BLaER1 (cell line): ENCODE measurements around the gene LHX3.

Experiments
- H3K27ac ChIP-seq: shearing (Covaris generic); formaldehyde crosslinking; 2 replicates; pipeline ENCODE4 v1.8.1; 2022
- H3K27me3 ChIP-seq: shearing (Covaris generic); formaldehyde crosslinking; 2 replicates; pipeline ENCODE4 v1.8.1; 2022
- H3K36me3 ChIP-seq: shearing (Covaris generic); formaldehyde crosslinking; 2 replicates; pipeline ENCODE4 v1.8.1; 2022
- H3K4me1 ChIP-seq: shearing (Covaris generic); formaldehyde crosslinking; 2 replicates; pipeline ENCODE4 v1.8.1; 2022
- H3K4me2 ChIP-seq: shearing (Covaris generic); formaldehyde crosslinking; 2 replicates; pipeline ENCODE4 v1.8.1; 2022
- H3K4me3 ChIP-seq: shearing (Covaris generic); formaldehyde crosslinking; 2 replicates; pipeline ENCODE4 v1.8.1; 2022
- H3K9ac ChIP-seq: shearing (Covaris generic); formaldehyde crosslinking; 2 replicates; pipeline ENCODE4 v1.8.1; 2022
- H3K9me3 ChIP-seq: shearing (Covaris generic); formaldehyde crosslinking; 2 replicates; pipeline ENCODE4 v1.8.1; 2022
- H4K20me1 ChIP-seq: shearing (Covaris generic); formaldehyde crosslinking; 2 replicates; pipeline ENCODE4 v1.8.1; 2022
- Cebpa-rat ChIP-seq: shearing (Covaris generic); IDR thresholded peaks from 2 replicates; pipeline ENCODE4 v1.8.1; 2022

The LHX3 gene

DNA sequence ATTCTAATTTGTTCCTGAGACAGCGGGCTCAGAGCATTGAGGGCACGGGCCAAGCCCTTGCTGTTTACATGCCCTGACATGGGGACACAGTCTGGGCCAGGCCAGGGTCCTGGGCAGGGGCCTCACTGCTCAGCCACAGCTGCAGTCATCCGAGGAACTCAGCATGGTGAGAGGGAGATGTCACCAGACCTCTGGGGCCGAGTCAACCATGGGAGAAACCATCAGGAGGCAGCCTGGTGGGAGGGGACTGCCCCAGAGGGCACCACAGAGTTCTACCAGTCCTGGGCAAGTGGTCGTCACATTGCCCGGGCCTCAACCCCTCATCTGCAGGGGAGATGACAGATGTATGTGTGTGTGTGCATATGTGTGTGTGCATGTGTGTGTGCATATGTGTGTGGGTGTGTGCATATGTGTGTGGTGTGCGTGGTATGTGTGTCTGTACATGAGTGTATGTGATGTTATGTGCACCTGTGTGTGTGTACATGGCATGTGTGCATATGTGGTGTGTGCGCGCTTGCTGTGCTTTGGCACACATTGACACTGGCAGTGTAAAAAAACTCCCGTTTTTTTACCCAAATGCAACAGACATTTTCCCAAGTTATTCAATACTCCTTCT, 43.8 kb downstream of the LHX3 start:
- Histone ChIP-seq H3K9me3 (peaks cover 10% of the 10 kb centered on the region), H3K9ac (no peak overlapping the region), H3K27ac (no peak overlapping the region), H4K20me1 (no peaks in the 10 kb centered on the region), H3K27me3 (no peaks in the 10 kb centered on the region), H3K4me3 (no peak overlapping the region), H3K4me2 (peak overlapping the region; percentile 30), H3K36me3 (no peaks in the 10 kb centered on the region), H3K4me1 (peaks cover 31% of the 10 kb centered on the region)
- TF ChIP-seq Cebpa-rat, result no peak

GRCh38 chr9:136160381-136160841, 44.5 kb downstream of the LHX3 start:
- H3K27ac ChIP-seq, result no peak overlapping the region
- no peaks in the 10 kb centered on the region for H3K27me3 ChIP-seq
- H3K4me1 ChIP-seq, result peaks cover 31% of the 10 kb centered on the region
- no peaks in the 10 kb centered on the region for H4K20me1 ChIP-seq
- no peaks in the 10 kb centered on the region for H3K36me3 ChIP-seq
- peaks cover 10% of the 10 kb centered on the region for H3K9me3 ChIP-seq
- H3K9ac ChIP-seq, result no peak overlapping the region
- peak overlapping the region; percentile 49 for H3K4me2 ChIP-seq
- H3K4me3 ChIP-seq, result no peak overlapping the region
- TF ChIP-seq Cebpa-rat, result no peak

- Histone ChIP-seq H3K4me2 (no peak overlapping the region), H3K27ac (no peak overlapping the region), H3K9ac (no peak overlapping the region), H3K9me3 (peaks cover 10% of the 10 kb centered on the region), H4K20me1 (no peaks in the 10 kb centered on the region), H3K27me3 (no peaks in the 10 kb centered on the region), H3K4me1 (peaks cover 31% of the 10 kb centered on the region), H3K4me3 (no peak overlapping the region), H3K36me3 (no peaks in the 10 kb centered on the region)
- TF ChIP-seq Cebpa-rat, result no peak
Measured at GRCh38 chr9:136159851-136160250, 45.1 kb downstream of the LHX3 start.

DNA sequence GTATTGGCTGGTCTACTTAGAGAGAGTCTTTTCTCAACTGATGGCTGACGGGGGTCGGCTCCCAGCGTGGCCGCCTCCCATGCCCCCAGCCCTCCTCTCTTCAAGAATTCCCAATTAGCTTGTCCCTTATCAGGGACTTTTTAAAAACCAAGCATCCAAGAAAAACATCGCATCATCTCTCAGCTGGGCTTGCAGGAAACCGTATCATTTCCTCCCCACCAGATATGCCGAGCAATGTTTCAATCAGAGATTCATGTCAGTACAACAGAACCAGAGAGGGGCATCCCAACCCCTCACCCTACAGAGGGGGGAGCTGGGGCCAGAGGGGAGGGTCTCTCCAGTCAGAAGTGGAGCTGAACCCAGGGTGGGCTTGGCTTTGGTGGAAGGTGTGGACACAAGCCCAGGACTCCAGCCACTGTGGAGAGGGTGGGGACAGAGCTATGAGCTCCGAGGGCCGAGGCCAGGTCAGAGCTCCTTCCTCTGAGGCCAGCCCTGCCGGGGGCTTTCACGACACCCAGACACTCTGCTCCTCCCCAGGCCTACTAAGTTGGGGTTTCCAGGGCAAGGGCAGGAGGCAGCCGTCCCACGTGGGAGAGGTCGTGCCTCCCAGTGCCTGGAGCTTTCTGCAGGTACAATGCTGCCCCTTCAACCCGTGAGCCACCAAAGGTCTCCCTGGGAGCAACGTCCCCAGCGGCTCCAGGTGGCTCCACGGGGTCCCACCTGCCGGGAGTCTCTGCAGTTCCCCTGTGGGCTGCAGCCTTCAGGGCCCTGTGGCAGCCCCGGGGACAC, 47.3 kb downstream of the LHX3 start:
- Histone ChIP-seq H3K36me3 (no peaks in the 10 kb centered on the region), H3K27me3 (no peaks in the 10 kb centered on the region), H3K9me3 (peaks cover under 1% of the 10 kb centered on the region; the same call in 1 of the 2 replicates), H3K9ac (peak overlapping the region; percentile 10; the same call in 1 of the 2 replicates), H4K20me1 (no peaks in the 10 kb centered on the region), H3K4me3 (no peak overlapping the region), H3K4me2 (peak overlapping the region; percentile 61), H3K4me1 (peaks cover 38% of the 10 kb centered on the region), H3K27ac (peak overlapping the region; percentile 19; the same call in 1 of the 2 replicates)
- no peak for TF ChIP-seq Cebpa-rat

GRCh38 chr9:136156209-136157120, 48.5 kb downstream of the LHX3 start:
- Histone ChIP-seq H3K27ac (no peak overlapping the region), H3K36me3 (no peaks in the 10 kb centered on the region), H3K4me2 (no peak overlapping the region), H3K4me1 (peaks cover 38% of the 10 kb centered on the region), H4K20me1 (no peaks in the 10 kb centered on the region), H3K4me3 (no peak overlapping the region), H3K27me3 (no peaks in the 10 kb centered on the region), H3K9ac (no peak overlapping the region), H3K9me3 (no peaks in the 10 kb centered on the region)
- no peak for TF ChIP-seq Cebpa-rat

DNA sequence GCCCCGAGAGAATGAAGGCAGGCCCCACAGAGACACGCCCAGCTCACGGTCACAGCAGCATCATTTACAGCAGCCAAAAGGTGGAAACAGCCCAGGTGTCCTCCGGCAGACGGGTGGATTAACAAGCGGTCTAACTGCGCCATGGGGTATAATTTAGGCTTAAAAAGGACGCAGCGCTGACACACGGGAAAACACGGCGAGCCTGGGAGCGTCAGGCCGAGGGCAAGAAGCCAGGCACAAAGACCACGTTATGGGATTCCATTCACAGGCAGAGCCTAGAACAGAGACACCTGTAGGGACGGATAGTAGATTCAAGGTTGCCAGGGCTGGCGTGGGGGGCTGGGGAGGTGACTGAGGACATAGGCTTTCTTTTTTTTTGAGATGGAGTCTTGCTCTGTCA, 49.4 kb downstream of the LHX3 start:
- H3K4me1 ChIP-seq, result peaks cover 31% of the 10 kb centered on the region
- no peaks in the 10 kb centered on the region for H4K20me1 ChIP-seq
- H3K36me3 ChIP-seq, result no peaks in the 10 kb centered on the region
- no peak overlapping the region for H3K27ac ChIP-seq
- no peak overlapping the region for H3K4me3 ChIP-seq
- H3K9ac ChIP-seq, result no peak overlapping the region
- H3K4me2 ChIP-seq, result no peak overlapping the region
- H3K27me3 ChIP-seq, result no peaks in the 10 kb centered on the region
- no peak for TF ChIP-seq Cebpa-rat
- no peaks in the 10 kb centered on the region for H3K9me3 ChIP-seq

- H4K20me1 ChIP-seq, result no peaks in the 10 kb centered on the region
- no peaks in the 10 kb centered on the region for H3K36me3 ChIP-seq
- H3K27ac ChIP-seq, result no peak overlapping the region
- H3K9ac ChIP-seq, result no peak overlapping the region
- H3K4me1 ChIP-seq, result peaks cover 25% of the 10 kb centered on the region
- no peak overlapping the region for H3K4me2 ChIP-seq
- no peak for TF ChIP-seq Cebpa-rat
- H3K27me3 ChIP-seq, result no peaks in the 10 kb centered on the region
- no peak overlapping the region for H3K4me3 ChIP-seq
- H3K9me3 ChIP-seq, result no peaks in the 10 kb centered on the region
Measured at GRCh38 chr9:136154943-136155342, 50.0 kb downstream of the LHX3 start.

DNA sequence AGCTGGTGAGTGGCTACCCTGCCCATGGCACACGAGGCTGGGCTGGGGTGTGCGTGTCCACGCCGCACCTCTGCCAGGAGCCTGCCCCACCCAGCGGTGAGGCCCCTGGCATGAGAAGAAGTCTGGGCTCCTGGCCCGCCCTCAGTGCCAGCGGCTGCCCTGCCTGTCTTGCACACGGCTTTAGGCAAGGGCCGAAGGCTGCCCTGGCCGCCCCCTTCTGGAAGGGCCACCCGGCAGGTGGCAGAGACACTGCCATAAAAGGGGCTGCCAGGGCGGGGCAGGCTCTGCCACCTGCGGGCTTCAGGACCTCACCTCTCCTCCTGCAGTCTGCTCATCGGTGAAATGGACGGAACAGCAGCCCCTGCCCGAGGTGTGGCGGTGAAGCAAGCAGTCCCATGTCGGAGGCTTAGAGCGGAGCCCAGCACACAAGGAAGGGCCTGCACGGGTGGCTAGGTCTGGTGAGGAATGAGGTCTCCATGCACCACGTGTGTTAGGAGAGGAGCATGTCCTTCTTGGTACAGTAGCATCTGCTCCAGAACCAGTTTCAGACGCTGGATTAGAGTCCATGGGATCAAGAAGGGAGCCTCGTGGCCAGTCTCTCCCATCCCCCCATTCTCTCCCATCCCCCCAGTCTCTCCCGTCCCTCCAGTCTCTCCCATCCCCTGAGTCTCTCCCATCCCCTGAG, 51.4 kb downstream of the LHX3 start:
- no peak for TF ChIP-seq Cebpa-rat
- Histone ChIP-seq H3K4me1 (peaks cover 25% of the 10 kb centered on the region), H3K9ac (no peak overlapping the region), H3K4me3 (no peak overlapping the region), H3K36me3 (no peaks in the 10 kb centered on the region), H3K27me3 (no peaks in the 10 kb centered on the region), H3K4me2 (no peak overlapping the region), H4K20me1 (no peaks in the 10 kb centered on the region), H3K27ac (no peak overlapping the region), H3K9me3 (no peaks in the 10 kb centered on the region)

DNA sequence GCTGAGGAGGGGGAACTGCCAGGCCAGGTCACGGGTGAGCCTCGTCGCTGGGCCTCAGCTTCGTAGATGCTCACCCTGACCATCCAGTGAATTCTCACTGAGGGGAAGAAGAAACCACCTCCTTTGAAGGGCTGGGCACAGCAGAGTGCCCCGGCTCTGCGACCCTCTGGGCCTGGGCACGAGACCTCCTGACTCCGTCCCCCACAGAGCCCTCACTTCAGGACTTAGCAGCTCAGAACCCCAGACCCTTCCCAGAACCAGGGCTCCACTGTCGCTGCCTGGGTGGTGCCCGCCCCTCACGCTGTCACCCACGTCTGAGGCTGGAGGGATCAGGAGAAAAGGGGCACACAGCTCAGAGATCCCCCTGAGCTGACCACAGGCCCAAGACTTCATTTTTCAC, 52.0 kb downstream of the LHX3 start:
- no peak for TF ChIP-seq Cebpa-rat
- Histone ChIP-seq H3K36me3 (no peaks in the 10 kb centered on the region), H3K4me1 (peaks cover 25% of the 10 kb centered on the region), H3K27ac (0 out of 2 replicates have a peak overlapping the region, but pooled peaks have one; percentile 9), H3K4me3 (no peak overlapping the region), H3K9ac (peak overlapping the region; percentile 5; the same call in 1 of the 2 replicates), H4K20me1 (no peaks in the 10 kb centered on the region), H3K9me3 (no peaks in the 10 kb centered on the region), H3K4me2 (no peak overlapping the region), H3K27me3 (no peaks in the 10 kb centered on the region)
